ENCODE data around the gene CRTC1. TPM values are rescaled to one million over a fixed set of nuclear protein-coding genes. Genes with fewer than 3 reads are reported as not detected.

CRTC1 gene
- total and polyA plus RNA-seq, 11 donors: 3.8 to 10.2 (median 7.2) TPM

DNA sequence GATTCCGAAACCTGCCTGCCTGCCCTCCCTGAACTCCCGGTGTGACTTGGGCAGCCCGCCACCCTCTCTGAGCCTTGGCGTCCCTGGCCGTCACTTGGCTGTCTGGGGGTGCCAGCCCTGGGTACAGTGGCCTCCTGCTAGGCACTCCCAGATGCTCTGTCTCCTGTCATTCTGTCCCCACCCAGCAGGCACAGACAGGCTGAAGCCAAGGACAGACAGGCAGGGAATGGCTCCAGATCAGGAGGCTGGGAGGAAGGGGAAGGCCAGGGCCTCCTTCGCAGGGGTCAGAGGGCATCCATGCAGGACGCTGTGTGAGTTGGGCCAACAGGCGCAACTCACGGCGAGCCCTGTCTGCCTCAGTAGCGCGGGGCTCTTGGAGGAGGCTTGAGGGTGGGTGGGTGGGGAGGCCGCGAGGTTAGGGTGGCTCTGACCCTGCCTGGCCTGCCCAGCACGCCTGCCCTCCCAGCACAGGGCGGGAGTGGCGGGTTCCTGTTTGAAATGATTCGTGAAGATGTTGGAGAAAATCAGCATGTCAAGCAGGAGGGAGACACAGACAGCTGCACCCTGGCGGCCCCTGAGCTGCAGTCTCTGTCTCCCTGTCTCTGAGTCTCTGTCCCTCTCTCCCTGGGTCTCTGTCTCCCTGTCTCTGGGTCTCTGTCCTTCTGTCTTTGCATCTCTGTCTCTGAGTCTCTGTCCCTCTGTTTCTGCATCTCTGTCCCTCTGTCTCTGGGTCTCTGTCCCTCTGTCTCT, 27.0 kb upstream of the CRTC1 start:
- intact Hi-C loops (cut with DNase I): loop anchor here in 1 of 10 donors (10.0 kb wide), 1 partner anchor 62 kb away; no protein-coding TSS in a partner anchor
- 72 to 86% (median 79%) methylated on average over 16 to 19 of the region's 19 CpGs for WGBS, 4 donors
- TF ChIP-seq, protein P1, sequence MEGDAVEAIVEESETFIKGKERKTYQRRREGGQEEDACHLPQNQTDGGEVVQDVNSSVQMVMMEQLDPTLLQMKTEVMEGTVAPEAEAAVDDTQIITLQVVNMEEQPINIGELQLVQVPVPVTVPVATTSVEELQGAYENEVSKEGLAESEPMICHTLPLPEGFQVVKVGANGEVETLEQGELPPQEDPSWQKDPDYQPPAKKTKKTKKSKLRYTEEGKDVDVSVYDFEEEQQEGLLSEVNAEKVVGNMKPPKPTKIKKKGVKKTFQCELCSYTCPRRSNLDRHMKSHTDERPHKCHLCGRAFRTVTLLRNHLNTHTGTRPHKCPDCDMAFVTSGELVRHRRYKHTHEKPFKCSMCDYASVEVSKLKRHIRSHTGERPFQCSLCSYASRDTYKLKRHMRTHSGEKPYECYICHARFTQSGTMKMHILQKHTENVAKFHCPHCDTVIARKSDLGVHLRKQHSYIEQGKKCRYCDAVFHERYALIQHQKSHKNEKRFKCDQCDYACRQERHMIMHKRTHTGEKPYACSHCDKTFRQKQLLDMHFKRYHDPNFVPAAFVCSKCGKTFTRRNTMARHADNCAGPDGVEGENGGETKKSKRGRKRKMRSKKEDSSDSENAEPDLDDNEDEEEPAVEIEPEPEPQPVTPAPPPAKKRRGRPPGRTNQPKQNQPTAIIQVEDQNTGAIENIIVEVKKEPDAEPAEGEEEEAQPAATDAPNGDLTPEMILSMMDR (IDR thresholded peaks at IDR 0.05): no peak
- TF ChIP-seq POLR2A (IDR thresholded peaks at IDR 0.05): no peak
- peaks cover 0 to 56% (median 37%) of the 10 kb centered on the region in 12 donors for H3K4me1 ChIP-seq
- H3K9me3 ChIP-seq: no peaks in the 10 kb centered on the region
- H3K27ac ChIP-seq: peak overlapping the region in 6 of 12 donors; percentile 17 to 82 (median 31)
- no peak for ATAC-seq
- H3K4me3 ChIP-seq: no peak overlapping the region
- no peaks in the 10 kb centered on the region for H3K27me3 ChIP-seq
- no peaks in the 10 kb centered on the region for H3K36me3 ChIP-seq
- no peak for DNase-seq

DNA sequence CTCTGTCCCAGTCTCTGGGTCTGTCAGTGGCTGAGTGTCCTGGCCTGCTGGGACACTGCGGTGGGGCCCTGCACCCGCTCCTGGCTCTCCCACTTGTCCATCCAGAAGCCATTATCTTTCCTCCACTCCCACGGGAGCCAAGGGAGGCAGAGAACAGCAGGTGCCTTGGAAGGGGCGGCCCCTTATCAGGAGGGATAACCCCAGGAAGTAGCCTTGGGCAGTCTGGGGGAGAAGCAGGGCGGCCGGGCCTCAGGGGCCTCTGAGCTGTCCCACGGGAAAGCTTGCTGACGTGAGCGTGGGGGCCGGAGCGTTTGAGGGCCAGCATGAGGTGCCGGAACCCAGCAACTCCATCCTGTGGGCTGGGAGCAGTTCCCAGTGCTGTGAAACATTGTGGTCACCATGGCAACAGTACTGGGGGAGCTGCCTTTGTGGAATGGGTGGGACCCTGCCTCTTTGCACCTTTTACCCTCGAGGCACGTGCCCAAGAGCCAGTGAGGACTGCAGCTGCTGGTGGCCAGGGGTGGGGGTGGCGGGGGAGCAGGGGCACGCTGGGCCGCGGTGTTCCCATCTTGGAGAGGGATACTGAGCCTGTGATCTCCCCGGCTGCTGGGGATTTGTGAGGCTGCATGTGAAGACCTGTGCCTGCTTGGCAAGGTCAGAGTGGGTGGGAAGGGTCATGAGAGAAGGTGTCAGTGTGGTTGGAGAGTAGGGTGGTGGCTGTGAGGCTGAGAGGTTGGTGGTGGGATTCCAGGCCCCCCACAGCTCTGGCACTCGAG, 25.7 kb upstream of the CRTC1 start:
- ATAC-seq (peak; percentile 20 to 79 (median 49)), DNase-seq (peak; percentile 78 to 85 (median 83))
- Histone ChIP-seq H3K9me3 (no peaks in the 10 kb centered on the region), H3K36me3 (no peaks in the 10 kb centered on the region), H3K27me3 (no peaks in the 10 kb centered on the region), H3K4me3 (no peak overlapping the region), H3K27ac (peak overlapping the region in 9 of 12 donors; percentile 67 to 95 (median 82)), H3K4me1 (peaks cover 0 to 49% (median 35%) of the 10 kb centered on the region in 12 donors)
- TF ChIP-seq, protein P1 (IDR thresholded peaks at IDR 0.05): no peak
- TF ChIP-seq POLR2A (IDR thresholded peaks at IDR 0.05): no peak
- intact Hi-C loops (cut with DNase I): loop anchor here in 1 of 10 donors (10.0 kb wide), 1 partner anchor 63 kb away; no protein-coding TSS in a partner anchor
- 31 to 55% (median 36%) methylated on average over 19 to 20 of the region's 20 CpGs for WGBS, 4 donors

DNA sequence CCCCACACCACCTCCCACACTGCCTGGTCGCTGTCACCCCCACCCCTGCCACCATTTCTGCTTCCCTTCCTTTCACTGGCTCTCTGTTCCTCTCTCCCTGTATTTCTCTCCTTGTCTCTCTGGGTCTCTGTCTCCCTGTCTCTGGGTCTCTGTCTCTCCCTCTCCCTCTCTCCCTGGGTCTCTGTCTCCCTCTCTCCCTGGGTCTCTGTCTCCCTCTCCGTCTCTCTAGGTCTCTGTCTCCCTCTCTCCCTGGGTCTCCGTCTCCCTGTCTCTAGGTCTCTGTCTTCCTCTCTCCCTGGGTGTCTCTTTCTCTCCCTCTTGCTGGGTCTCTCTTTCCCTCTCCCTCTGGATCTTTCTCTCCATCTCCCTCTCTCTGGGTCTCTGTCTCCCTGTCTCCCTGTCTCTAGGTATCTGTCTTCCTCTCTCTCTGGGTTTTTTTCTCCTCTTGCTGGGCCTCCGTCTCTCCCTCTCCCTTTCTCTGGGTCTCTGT, 25.1 kb upstream of the CRTC1 start:
- Histone ChIP-seq H3K27ac (peak overlapping the region in 11 of 12 donors; percentile 24 to 95 (median 82)), H3K4me3 (no peak overlapping the region), H3K27me3 (no peaks in the 10 kb centered on the region), H3K36me3 (no peaks in the 10 kb centered on the region), H3K9me3 (no peaks in the 10 kb centered on the region), H3K4me1 (peaks cover 0 to 49% (median 35%) of the 10 kb centered on the region in 12 donors)
- WGBS, 4 donors: 86 to 96% (median 92%) methylated on average over 4 of the region's 4 CpGs
- TF ChIP-seq, protein P1 (IDR thresholded peaks at IDR 0.05): no peak
- no peak for TF ChIP-seq POLR2A (IDR thresholded peaks at IDR 0.05)
- intact Hi-C loops (cut with DNase I): loop anchor here in 1 of 10 donors (10.0 kb wide), 1 partner anchor 64 kb away; no protein-coding TSS in a partner anchor
- DNase-seq: no peak
- no peak for ATAC-seq

All from heart left ventricle (tissue), 16 donors.